Suprapubic skin (tissue), 4 donors: ENCODE results near the gene INPP5F. TPM values are rescaled to one million over a fixed set of nuclear protein-coding genes. Genes with fewer than 3 reads are reported as not detected.
"Not testable (repeated sequence)": the region's sequence is repeated elsewhere in the genome, so short reads cannot be mapped to it uniquely, and the experiment has no call there.

Experiments
- DNase-seq, 2 donors: peaks; one replicate each; pipeline ENCODE4 v3.0.0-alpha.2; 2019; ENCODE audit warnings: low spot score in 2 of 2
- H3K27ac ChIP-seq: fragments of 200-600 bp; sonication (generic); one replicate; pipeline ENCODE4 v1.5.1; 2019
- H3K27me3 ChIP-seq: fragments of 200-600 bp; sonication (generic); one replicate; pipeline ENCODE4 v1.5.1; 2019
- H3K36me3 ChIP-seq: fragments of 200-600 bp; sonication (generic); one replicate; pipeline ENCODE4 v1.5.1; 2019
- H3K4me1 ChIP-seq: fragments of 200-600 bp; sonication (generic); one replicate; pipeline ENCODE4 v1.5.1; 2019
- H3K4me3 ChIP-seq: fragments of 200-600 bp; sonication (generic); one replicate; pipeline ENCODE4 v1.5.1; 2019; ENCODE audit warnings: mild to moderate bottlenecking
- H3K9me3 ChIP-seq: fragments of 200-600 bp; sonication (generic); one replicate; pipeline ENCODE4 v1.5.1; 2019
- CTCF ChIP-seq, 2 donors: fragments of 200-600 bp in 1 of 2; fragments of 450-650 bp in 1 of 2; sonication (generic) in 1 of 2; IDR thresholded peaks; one replicate each; pipeline ENCODE4 v1.5.1; 2016 to 2019; ENCODE audit warnings: antibody characterized with exemption in 2 of 2, mild to moderate bottlenecking in 1 of 2, moderate library complexity in 1 of 2
- EP300 ChIP-seq: sonication (generic); formaldehyde crosslinking; IDR thresholded peaks from one replicate; pipeline ENCODE4 v1.6.1; 2017; ENCODE audit warnings: antibody characterized with exemption
- POLR2A ChIP-seq, 2 donors: fragments of 450-650 bp; IDR thresholded peaks; one replicate each; pipeline ENCODE4 v1.6.1; 2017; ENCODE audit warnings: antibody characterized with exemption in 2 of 2, mild to moderate bottlenecking in 2 of 2, moderate library complexity in 2 of 2
- POLR2AphosphoS5 ChIP-seq, 3 donors: sonication (generic); formaldehyde crosslinking; IDR thresholded peaks; one replicate each; pipeline ENCODE4 v1.6.1; 2017; ENCODE audit warnings: antibody characterized with exemption in 3 of 3
- whole genome bisulfite sequencing: methylation state at CpG from one replicate; pipeline ENCODE4 v1.1.5; 2018; 5-methylcytosine and 5-hydroxymethylcytosine counted together
- total RNA-seq, 4 donors: library from RNA; depleted of rRNA; stranded (reverse); fragments of >200 nt; gene quantifications; one replicate each; pipeline ENCODE4 v1.1.0, GENCODE V29; 2016

INPP5F gene
- total RNA-seq, 4 donors from 2014 or later = 16.1 to 38.6 (median 19.3) TPM

GRCh38 chr10:119860866-119861607, 135.2 kb downstream of the INPP5F start:
- no peak for DNase-seq
- 67% methylated on average over 7 of the region's 7 CpGs for WGBS
- no peak for TF ChIP-seq POLR2A (IDR thresholded peaks at IDR 0.05)
- no peak for TF ChIP-seq CTCF (IDR thresholded peaks at IDR 0.05)
- TF ChIP-seq POLR2AphosphoS5 (IDR thresholded peaks at IDR 0.05) = no peak
- TF ChIP-seq EP300 = no peak
- no peak overlapping the region for H3K27ac ChIP-seq
- peaks cover 12% of the 10 kb centered on the region for H3K4me1 ChIP-seq
- H3K4me3 ChIP-seq = no peak overlapping the region
- H3K9me3 ChIP-seq = no peaks in the 10 kb centered on the region
- H3K27me3 ChIP-seq = no peaks in the 10 kb centered on the region
- peaks cover 17% of the 10 kb centered on the region for H3K36me3 ChIP-seq

GRCh38 chr10:119862524-119862923, 136.7 kb downstream of the INPP5F start:
- no peaks in the 10 kb centered on the region for H3K27me3 ChIP-seq
- no peak overlapping the region for H3K27ac ChIP-seq
- TF ChIP-seq POLR2A (IDR thresholded peaks at IDR 0.05) (no peak), POLR2AphosphoS5 (IDR thresholded peaks at IDR 0.05) (no peak), CTCF (IDR thresholded peaks at IDR 0.05) (no peak), EP300 (no peak)
- WGBS = 55% methylated on average over 1 of the region's 1 CpG
- peaks cover 12% of the 10 kb centered on the region for H3K4me1 ChIP-seq
- no peak overlapping the region for H3K4me3 ChIP-seq
- H3K9me3 ChIP-seq = no peaks in the 10 kb centered on the region
- peaks cover 7% of the 10 kb centered on the region for H3K36me3 ChIP-seq
- DNase-seq = no peak

- WGBS = 80% methylated on average over 3 of the region's 4 CpGs
- no peak overlapping the region for H3K27ac ChIP-seq
- TF ChIP-seq POLR2A (IDR thresholded peaks at IDR 0.05) (no peak), POLR2AphosphoS5 (IDR thresholded peaks at IDR 0.05) (no peak), CTCF (IDR thresholded peaks at IDR 0.05) (no peak), EP300 (no peak)
- H3K36me3 ChIP-seq = no peaks in the 10 kb centered on the region
- no peaks in the 10 kb centered on the region for H3K9me3 ChIP-seq
- H3K4me3 ChIP-seq = no peak overlapping the region
- no peaks in the 10 kb centered on the region for H3K27me3 ChIP-seq
- DNase-seq = no peak
- peaks cover 17% of the 10 kb centered on the region for H3K4me1 ChIP-seq
Measured at GRCh38 chr10:119863951-119864565, 138.2 kb downstream of the INPP5F start.

- no peak overlapping the region for H3K27ac ChIP-seq
- TF ChIP-seq POLR2A (IDR thresholded peaks at IDR 0.05) (no peak), EP300 (no peak), CTCF (IDR thresholded peaks at IDR 0.05) (no peak), POLR2AphosphoS5 (IDR thresholded peaks at IDR 0.05) (no peak)
- H3K4me1 ChIP-seq = peaks cover 20% of the 10 kb centered on the region
- H3K36me3 ChIP-seq = no peaks in the 10 kb centered on the region
- DNase-seq = no peak
- no peak overlapping the region for H3K4me3 ChIP-seq
- WGBS = 91% methylated on average over 6 of the region's 6 CpGs
- H3K9me3 ChIP-seq = no peaks in the 10 kb centered on the region
- H3K27me3 ChIP-seq = no peaks in the 10 kb centered on the region
Measured at GRCh38 chr10:119865699-119866240, 139.9 kb downstream of the INPP5F start.

- Histone ChIP-seq H3K27ac (no peak overlapping the region), H3K27me3 (no peaks in the 10 kb centered on the region), H3K36me3 (no peaks in the 10 kb centered on the region), H3K9me3 (no peaks in the 10 kb centered on the region), H3K4me1 (peaks cover 28% of the 10 kb centered on the region), H3K4me3 (no peak overlapping the region)
- WGBS = 66% methylated on average over 7 of the region's 7 CpGs
- DNase-seq = no peak
- TF ChIP-seq POLR2A (IDR thresholded peaks at IDR 0.05) (no peak), CTCF (IDR thresholded peaks at IDR 0.05) (no peak)
Measured at GRCh38 chr10:119867317-119867716, 141.5 kb downstream of the INPP5F start.

GRCh38 chr10:119869398-119869797, 143.5 kb downstream of the INPP5F start:
- not testable (repeated sequence) for H3K4me3 ChIP-seq, H3K9me3 ChIP-seq, DNase-seq, H3K27me3 ChIP-seq, H3K36me3 ChIP-seq, H3K27ac ChIP-seq
- 77% methylated on average over 4 of the region's 4 CpGs for WGBS
- H3K4me1 ChIP-seq = peaks cover 31% of the 10 kb centered on the region
